Keratinocyte (primary cell): ENCODE results near the gene ANKRD28.

Experiments used
- EZH2 ChIP-seq: IDR thresholded peaks from one replicate; pipeline ENCODE4 v1.6.1; 2012; ENCODE audit warnings: inconsistent platforms, mild to moderate bottlenecking, low read length, moderate library complexity
- TF ChIP-seq, protein P1 (sequence below), 3 experiments: IDR thresholded peaks in 1 of 3; conservative IDR thresholded peaks in 1 of 3; optimal IDR thresholded peaks in 1 of 3; 2 replicates in 2 of 3; 3 replicates in 1 of 3; pipeline versions ENCODE3 to v1.5.1; 2011; ENCODE audit warnings: low read length in 3 of 3, mild to moderate bottlenecking in 3 of 3, moderate library complexity in 2 of 3, control low read depth in 1 of 3, inconsistent platforms in 1 of 3; ENCODE audit not compliant: insufficient read depth in 2 of 3; ENCODE audit errors: extremely low read depth in 1 of 3

- no peak for TF ChIP-seq EZH2
- TF ChIP-seq, protein P1, sequence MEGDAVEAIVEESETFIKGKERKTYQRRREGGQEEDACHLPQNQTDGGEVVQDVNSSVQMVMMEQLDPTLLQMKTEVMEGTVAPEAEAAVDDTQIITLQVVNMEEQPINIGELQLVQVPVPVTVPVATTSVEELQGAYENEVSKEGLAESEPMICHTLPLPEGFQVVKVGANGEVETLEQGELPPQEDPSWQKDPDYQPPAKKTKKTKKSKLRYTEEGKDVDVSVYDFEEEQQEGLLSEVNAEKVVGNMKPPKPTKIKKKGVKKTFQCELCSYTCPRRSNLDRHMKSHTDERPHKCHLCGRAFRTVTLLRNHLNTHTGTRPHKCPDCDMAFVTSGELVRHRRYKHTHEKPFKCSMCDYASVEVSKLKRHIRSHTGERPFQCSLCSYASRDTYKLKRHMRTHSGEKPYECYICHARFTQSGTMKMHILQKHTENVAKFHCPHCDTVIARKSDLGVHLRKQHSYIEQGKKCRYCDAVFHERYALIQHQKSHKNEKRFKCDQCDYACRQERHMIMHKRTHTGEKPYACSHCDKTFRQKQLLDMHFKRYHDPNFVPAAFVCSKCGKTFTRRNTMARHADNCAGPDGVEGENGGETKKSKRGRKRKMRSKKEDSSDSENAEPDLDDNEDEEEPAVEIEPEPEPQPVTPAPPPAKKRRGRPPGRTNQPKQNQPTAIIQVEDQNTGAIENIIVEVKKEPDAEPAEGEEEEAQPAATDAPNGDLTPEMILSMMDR (optimal IDR thresholded peaks at IDR 0.05 in 1 of 3, IDR thresholded peaks at IDR 0.05 in 1 of 3, conservative IDR thresholded peaks at IDR 0.05 in 1 of 3; ENCODE audit: extremely low read depth in 1 of 3, insufficient read depth in 2 of 3, low read length in 3 of 3), result no peak
Measured at GRCh38 chr3:15783361-15783969, 14.3 kb downstream of the ANKRD28 start.
